IgD-negative memory B cell (primary cell): ENCODE measurements around the gene ERICH6. TPM values are rescaled to one million over a fixed set of nuclear protein-coding genes. Genes with fewer than 3 reads are reported as not detected.
"Not testable (repeated sequence)": the region's sequence is repeated elsewhere in the genome, so short reads cannot be mapped to it uniquely, and the experiment has no call there.

Experiments used
- H3K27ac Mint-ChIP-seq, 3 donors: one replicate each; pipeline ENCODE4 v1.8.0; 2020 to 2022; ENCODE audit warnings: mild to moderate bottlenecking in 3 of 3, mixed read lengths in 3 of 3, moderate library complexity in 1 of 3
- H3K27me3 Mint-ChIP-seq: one replicate; pipeline ENCODE4 v1.8.0; 2021; ENCODE audit warnings: mixed read lengths
- H3K36me3 Mint-ChIP-seq: one replicate; pipeline ENCODE4 v1.8.0; 2020; ENCODE audit warnings: mild to moderate bottlenecking, mixed read lengths
- H3K4me1 Mint-ChIP-seq, 3 donors: one replicate each; pipeline ENCODE4 v1.8.0; 2020 to 2022; ENCODE audit warnings: mixed read lengths in 3 of 3, mild to moderate bottlenecking in 1 of 3
- H3K4me3 Mint-ChIP-seq, 4 donors: one replicate each; pipeline ENCODE4 v1.8.0; 2020 to 2022; ENCODE audit warnings: mild to moderate bottlenecking in 4 of 4, mixed read lengths in 4 of 4, moderate library complexity in 3 of 4
- H3K9me3 Mint-ChIP-seq, 3 donors: one replicate each; pipeline ENCODE4 v1.8.0; 2020 to 2021; ENCODE audit warnings: mixed read lengths in 3 of 3, mild to moderate bottlenecking in 1 of 3
- polyA plus RNA-seq: library from polyadenylated mRNA; unstranded; fragments of 300-500 nt; fragmentation: Illumina TruSeq; gene quantifications from one replicate; pipeline ENCODE4 v1.2.3, GENCODE V29; 2021

ERICH6 gene
- polyA plus RNA-seq, 1 donor from 2014 or later: 0.41 TPM

GRCh38 chr3:150627557-150627956 is 76.2 kb downstream of the ERICH6 start:
- no peak overlapping the region for H3K27ac Mint-ChIP-seq
- H3K36me3 Mint-ChIP-seq: peaks cover 9% of the 10 kb centered on the region
- H3K9me3 Mint-ChIP-seq: no peaks in the 10 kb centered on the region
- H3K4me3 Mint-ChIP-seq: no peak overlapping the region
- no peaks in the 10 kb centered on the region for H3K27me3 Mint-ChIP-seq
- peaks cover 1 to 11% (median 10%) of the 10 kb centered on the region in 3 donors for H3K4me1 Mint-ChIP-seq

DNA sequence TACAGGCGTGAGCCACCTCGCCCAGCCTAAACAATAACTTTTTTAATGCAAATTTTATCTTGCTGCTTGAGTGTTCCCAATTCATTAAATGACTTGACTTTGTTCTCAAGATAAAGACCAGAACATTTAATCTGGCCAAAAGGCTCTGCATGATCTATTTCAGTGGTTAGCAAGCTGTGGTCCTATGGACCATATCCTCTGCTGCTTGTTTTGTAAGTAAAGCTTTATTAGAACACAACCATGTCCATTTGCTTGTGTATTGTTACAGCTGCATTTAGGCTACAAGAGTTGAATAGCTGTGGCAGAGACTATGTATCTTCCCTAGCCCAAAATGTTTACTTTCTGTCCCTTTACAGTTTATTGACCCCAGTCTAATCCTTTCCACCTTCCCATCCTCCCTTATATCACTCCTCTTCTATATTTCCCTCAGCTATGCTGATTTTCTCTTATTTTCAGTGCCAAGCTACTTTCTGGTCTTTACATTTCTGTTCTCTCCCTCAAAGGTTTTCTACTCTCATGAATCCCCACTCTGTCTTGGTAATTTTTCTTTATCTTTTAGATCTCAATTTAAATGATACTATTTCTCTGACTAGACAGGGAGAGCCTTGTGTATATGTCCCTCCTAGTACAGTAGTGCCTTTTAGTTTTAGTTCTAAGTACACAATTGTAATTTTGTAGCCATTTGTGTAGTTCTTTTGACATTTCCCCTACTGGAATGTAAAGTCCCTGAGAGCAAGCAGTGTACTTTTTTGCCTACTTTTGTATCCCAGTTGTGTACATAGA is 77.4 kb downstream of the ERICH6 start:
- peaks cover 6 to 17% (median 16%) of the 10 kb centered on the region in 3 donors for H3K4me1 Mint-ChIP-seq

DNA sequence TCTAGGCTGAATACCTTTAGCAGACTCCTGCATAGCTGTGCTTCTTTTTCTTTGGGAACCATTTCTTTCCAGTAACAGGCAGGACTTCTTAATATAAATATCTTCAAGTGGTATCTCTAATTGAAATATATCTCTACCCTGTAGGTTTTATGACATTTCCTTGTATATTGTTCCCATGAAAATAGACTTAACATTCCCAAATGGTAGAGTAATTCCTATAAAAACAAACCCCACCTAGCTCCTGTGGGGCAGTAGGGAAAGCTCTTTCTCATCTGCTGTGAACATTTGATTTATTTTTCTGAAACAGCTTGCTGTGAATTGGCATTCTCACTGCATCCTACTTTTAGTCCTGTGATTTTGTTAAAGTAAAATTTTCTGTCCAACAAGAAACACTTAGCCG is 79.8 kb downstream of the ERICH6 start:
- H3K36me3 Mint-ChIP-seq: peaks cover 6% of the 10 kb centered on the region
- no peak overlapping the region for H3K4me3 Mint-ChIP-seq
- no peaks in the 10 kb centered on the region for H3K27me3 Mint-ChIP-seq
- H3K27ac Mint-ChIP-seq: peak overlapping the region in 1 of 3 donors; percentile 32
- H3K9me3 Mint-ChIP-seq: no peaks in the 10 kb centered on the region
- H3K4me1 Mint-ChIP-seq: peaks cover 21 to 33% (median 24%) of the 10 kb centered on the region in 3 donors

More for the DNA sequence above, 77.4 kb downstream of the ERICH6 start:
- Mint-ChIP-seq H3K4me3 (no peak overlapping the region), H3K27ac (peak overlapping the region in 1 of 3 donors; percentile 16), H3K36me3 (peaks cover 9% of the 10 kb centered on the region), H3K9me3 (no peaks in the 10 kb centered on the region), H3K27me3 (no peaks in the 10 kb centered on the region)

DNA sequence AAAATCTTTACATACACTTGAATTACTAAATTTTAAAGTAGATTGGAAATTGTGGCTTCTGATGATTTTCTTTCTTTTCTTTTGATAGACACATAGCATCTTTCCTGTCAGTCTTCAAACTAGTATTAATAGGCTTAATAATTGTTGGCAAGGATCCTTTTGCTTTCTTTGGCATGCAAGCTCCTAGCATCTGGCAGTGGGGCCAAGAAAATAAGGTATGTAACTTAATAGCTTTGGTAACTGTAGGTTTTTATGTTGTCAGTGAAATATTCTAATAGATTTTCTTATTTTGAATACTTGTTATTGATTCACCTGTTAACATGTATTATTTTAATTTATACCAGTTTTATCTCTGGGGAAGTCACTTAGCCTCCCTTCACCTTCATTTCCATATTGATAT is 80.8 kb downstream of the ERICH6 start:
- H3K27me3 Mint-ChIP-seq, H3K36me3 Mint-ChIP-seq, H3K4me3 Mint-ChIP-seq, H3K9me3 Mint-ChIP-seq: not testable (repeated sequence)
- H3K27ac Mint-ChIP-seq: peak overlapping the region in 1 of 3 donors; percentile 74
- H3K4me1 Mint-ChIP-seq: peaks cover 25 to 36% (median 30%) of the 10 kb centered on the region in 3 donors

DNA sequence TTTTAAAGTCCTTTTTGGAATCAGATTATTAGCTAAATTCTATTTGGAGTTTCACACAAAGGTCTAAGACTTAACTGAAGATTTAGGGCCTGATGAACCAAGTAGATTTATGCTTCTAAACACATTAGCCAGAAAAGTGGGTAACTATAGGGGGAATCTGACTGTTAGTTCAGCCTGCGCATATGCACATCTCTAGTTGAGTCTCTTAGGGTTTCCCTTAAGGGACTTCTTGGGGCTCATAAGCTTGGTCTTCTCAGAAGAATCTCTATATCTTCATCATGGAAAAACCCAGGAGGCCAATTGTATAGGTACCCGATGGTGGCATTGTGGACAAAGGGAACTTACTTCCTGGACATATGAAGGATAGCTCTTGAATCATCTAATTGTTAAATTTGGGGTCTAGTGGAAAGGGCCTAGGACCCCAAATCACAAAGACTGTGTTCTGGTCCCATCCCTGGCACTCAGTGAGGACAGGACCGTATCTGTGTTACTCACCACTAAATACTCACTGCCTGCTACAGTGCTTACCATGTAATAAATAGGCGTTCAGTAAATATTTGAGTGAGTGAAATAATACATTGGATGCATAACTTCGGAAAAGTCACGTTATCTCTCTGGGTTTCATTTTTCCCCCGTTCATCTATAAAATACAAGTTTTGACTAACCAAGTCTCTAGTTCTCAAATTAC is 83.6 kb downstream of the ERICH6 start:
- Mint-ChIP-seq H3K9me3 (no peaks in the 10 kb centered on the region), H3K4me3 (peak overlapping the region in 1 of 4 donors; percentile 63), H3K4me1 (peaks cover 28 to 35% (median 33%) of the 10 kb centered on the region in 3 donors), H3K27ac (peak overlapping the region in 2 of 3 donors; percentile 46 to 62), H3K27me3 (no peaks in the 10 kb centered on the region), H3K36me3 (peaks cover 2% of the 10 kb centered on the region)

DNA sequence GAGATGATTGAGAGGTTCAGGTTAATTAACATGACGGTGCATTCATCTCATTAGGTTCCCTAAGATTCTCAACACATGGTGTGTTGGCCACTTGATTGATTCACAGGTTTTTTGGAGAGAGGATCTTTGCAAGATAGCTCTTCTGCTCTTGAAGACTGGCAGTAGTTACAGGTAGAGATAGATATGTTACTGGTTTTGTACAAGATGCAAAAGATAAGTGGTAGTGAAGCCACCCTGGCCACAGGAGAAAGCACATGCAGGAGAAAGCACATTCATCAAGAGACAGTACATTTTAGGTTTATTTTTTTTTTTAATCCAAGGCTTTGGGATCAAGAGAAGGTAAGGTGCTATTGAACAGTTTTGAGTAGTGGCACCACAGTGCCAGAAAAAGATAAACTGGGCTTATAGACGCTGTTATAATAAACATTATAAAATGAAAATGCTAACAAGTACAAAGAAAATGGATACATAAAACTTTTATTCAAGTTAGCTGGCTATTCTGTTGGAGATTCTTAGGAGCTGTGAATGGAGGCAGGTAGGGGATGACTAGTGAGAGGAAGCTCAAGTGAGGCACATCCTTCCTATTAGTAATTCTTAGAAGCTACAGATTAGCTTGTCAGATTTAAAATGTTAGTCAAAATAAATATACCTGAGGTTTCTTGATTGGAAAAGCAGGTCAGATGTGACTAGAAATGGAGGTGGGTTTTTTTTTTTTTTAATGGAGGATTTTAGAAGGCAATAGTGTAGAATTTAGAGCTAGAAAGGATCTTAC is 89.8 kb downstream of the ERICH6 start:
- Mint-ChIP-seq H3K4me1 (peaks cover 38 to 54% (median 49%) of the 10 kb centered on the region in 3 donors), H3K27me3 (no peaks in the 10 kb centered on the region), H3K27ac (no peak overlapping the region), H3K36me3 (peaks cover 8% of the 10 kb centered on the region), H3K9me3 (no peaks in the 10 kb centered on the region), H3K4me3 (peak overlapping the region in 1 of 4 donors; percentile 61)

DNA sequence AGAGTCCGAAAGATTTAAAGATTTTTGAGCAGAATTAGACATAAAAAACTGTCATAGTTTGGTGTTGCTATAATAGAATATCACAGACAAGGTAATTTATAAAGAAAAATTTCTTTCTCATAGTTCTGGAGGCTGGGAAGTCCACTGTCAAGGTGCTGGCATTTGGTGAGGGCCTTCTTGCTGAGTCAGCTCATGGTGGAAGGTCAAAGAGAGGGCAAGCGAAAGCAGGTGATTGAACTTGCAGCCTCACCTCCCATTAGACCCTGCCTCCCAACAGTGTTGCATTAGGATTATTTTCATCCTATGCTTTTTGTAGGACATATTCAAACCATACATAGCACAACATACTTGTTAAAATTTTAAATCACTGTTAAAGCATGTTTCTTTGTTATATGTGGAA is 90.7 kb downstream of the ERICH6 start:
- Mint-ChIP-seq H3K36me3 (peaks cover 8% of the 10 kb centered on the region), H3K4me1 (peaks cover 41 to 57% (median 45%) of the 10 kb centered on the region in 3 donors), H3K9me3 (no peaks in the 10 kb centered on the region), H3K4me3 (no peak overlapping the region), H3K27ac (no peak overlapping the region), H3K27me3 (no peaks in the 10 kb centered on the region)

DNA sequence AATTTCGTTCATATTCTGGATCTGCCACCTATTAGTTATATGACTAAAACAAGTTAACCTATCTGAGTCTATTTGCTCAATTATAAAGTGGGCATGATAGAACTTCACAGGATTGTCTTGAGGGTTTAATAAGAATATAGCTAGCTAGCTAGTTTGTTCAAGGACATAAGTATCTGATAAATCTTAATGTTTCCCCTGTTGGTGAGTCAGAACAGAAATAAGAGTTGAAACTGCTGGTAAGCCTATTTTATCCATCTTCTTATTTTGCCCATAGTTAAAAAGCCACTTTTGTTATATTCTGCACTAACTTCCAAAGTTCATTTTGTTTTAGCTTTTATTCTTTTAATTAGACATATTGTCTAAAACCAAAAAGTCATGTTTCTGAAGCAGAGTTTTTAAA is 91.2 kb downstream of the ERICH6 start:
- H3K27ac Mint-ChIP-seq: no peak overlapping the region

GRCh38 chr3:150611666-150612065 is 92.1 kb downstream of the ERICH6 start:
- no peak overlapping the region for H3K27ac Mint-ChIP-seq
- H3K36me3 Mint-ChIP-seq: peaks cover 6% of the 10 kb centered on the region
- no peak overlapping the region for H3K4me3 Mint-ChIP-seq
- H3K4me1 Mint-ChIP-seq: peaks cover 49 to 66% (median 51%) of the 10 kb centered on the region in 3 donors
- no peaks in the 10 kb centered on the region for H3K27me3 Mint-ChIP-seq
- no peaks in the 10 kb centered on the region for H3K9me3 Mint-ChIP-seq

More for the DNA sequence above, 91.2 kb downstream of the ERICH6 start:
- peaks cover 8% of the 10 kb centered on the region for H3K36me3 Mint-ChIP-seq
- H3K9me3 Mint-ChIP-seq: no peaks in the 10 kb centered on the region
- peak overlapping the region in 1 of 4 donors; percentile 73 for H3K4me3 Mint-ChIP-seq
- no peaks in the 10 kb centered on the region for H3K27me3 Mint-ChIP-seq
- peaks cover 45 to 60% (median 50%) of the 10 kb centered on the region in 3 donors for H3K4me1 Mint-ChIP-seq

DNA sequence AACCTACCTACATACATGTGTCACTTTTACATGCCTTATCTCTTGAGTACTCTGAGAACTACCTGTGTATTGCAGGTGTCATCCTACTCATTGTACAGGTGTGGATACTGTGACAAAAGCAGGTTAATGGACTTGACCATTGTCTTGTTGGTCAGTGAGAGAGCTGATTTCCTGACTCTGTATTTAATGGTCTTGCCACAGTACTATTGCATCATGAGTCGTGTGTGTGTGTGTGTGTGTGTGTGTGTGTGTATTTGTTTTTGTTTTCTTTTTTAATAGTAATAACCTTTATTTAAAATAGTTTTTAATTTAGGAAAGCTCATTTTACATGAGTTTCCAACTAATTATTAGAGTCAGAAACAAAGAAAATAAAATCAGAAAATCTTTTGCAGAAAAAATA is 92.9 kb downstream of the ERICH6 start:
- peaks cover 7% of the 10 kb centered on the region for H3K36me3 Mint-ChIP-seq
- no peaks in the 10 kb centered on the region for H3K27me3 Mint-ChIP-seq
- H3K9me3 Mint-ChIP-seq: no peaks in the 10 kb centered on the region
- H3K4me1 Mint-ChIP-seq: peaks cover 55 to 71% (median 57%) of the 10 kb centered on the region in 3 donors
- no peak overlapping the region for H3K4me3 Mint-ChIP-seq
- H3K27ac Mint-ChIP-seq: no peak overlapping the region

DNA sequence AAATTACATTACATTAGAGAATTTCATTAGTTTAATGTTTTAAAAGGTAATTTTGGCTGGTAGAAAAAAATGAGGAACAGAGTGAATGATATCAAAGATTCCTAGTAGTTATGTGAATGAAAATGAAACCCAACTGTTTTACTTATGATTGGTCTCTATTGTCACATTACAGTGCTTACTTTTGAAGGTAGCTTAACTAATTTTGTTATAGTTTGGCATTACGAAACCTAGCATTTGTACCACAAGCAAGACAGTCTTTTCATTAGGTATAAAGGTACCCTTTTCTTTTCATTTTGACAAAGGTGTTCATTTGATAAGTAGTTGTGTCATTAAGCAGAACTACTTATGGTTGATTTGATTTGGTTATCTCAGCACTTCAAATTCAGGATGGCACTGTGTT is 93.7 kb downstream of the ERICH6 start:
- peak overlapping the region in 2 of 3 donors; percentile 1 to 57 for H3K27ac Mint-ChIP-seq
- H3K36me3 Mint-ChIP-seq: peaks cover 8% of the 10 kb centered on the region
- no peaks in the 10 kb centered on the region for H3K9me3 Mint-ChIP-seq
- H3K4me3 Mint-ChIP-seq: peak overlapping the region in 2 of 4 donors; percentile 1 to 25
- H3K4me1 Mint-ChIP-seq: peaks cover 59 to 74% (median 60%) of the 10 kb centered on the region in 3 donors
- no peaks in the 10 kb centered on the region for H3K27me3 Mint-ChIP-seq

Other genes starting within 250 kb of the ERICH6 start
- 120 TPM for gene SERP1, start 157.4 kb downstream of the ERICH6 start, polyA plus RNA-seq
- gene EIF2A, start 157.1 kb downstream of the ERICH6 start, polyA plus RNA-seq: 34.1 TPM
- 213 TPM for gene SELENOT, start 100.6 kb downstream of the ERICH6 start, polyA plus RNA-seq
- 23.1 TPM for gene SIAH2, start 59.2 kb upstream of the ERICH6 start, polyA plus RNA-seq
- gene MINDY4B, start 201.5 kb upstream of the ERICH6 start, polyA plus RNA-seq: not detected